PC-3 (cell line): Measurements from ENCODE around the gene RASL10B.

ENCODE experiments used
- EZH2 ChIP-seq: fragments of 300-600 bp; sonication (generic); IDR thresholded peaks from one replicate; pipeline ENCODE4 v1.6.1; 2017; ENCODE audit warnings: antibody characterized with exemption, mild to moderate bottlenecking, low read length; ENCODE audit not compliant: unreplicated experiment
- TF ChIP-seq, protein P1 (sequence below): fragments of 300-600 bp; sonication (generic); conservative IDR thresholded peaks from 2 replicates; pipeline ENCODE4 v1.5.1; 2017; ENCODE audit warnings: antibody characterized with exemption, low read depth, mild to moderate bottlenecking, low read length

DNA sequence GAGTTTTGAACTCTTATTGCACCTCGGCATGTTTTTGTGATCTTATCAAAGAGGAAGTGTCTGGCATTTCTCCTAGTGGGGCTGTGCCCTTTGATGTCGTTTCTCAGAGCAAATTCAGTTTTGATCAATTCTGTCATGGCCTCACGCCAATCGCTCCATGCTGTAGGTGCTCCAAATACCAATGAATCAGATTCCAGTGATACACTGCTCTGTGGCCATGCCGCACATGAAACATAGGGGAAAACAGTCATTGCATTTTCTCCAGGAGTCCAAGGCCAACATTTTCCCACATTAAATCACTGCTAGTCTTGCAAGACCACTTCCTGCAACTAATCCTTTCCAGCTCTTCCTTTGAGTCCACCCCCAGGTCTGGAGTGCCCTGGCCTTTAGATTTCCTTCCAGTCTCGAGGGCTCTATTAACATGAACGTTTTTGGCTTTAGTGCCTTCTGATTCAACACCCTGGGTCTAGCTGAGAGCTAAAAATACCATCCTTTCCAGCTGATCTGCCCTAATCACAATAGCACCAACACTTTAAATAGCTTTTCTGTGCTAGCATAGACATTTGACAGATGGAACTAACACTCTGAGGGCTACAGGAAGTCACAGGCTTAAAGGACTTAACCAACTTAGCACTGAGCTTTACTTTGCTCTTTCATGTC, 18.2 kb upstream of the RASL10B start:
- no peak for TF ChIP-seq EZH2
- TF ChIP-seq, protein P1, sequence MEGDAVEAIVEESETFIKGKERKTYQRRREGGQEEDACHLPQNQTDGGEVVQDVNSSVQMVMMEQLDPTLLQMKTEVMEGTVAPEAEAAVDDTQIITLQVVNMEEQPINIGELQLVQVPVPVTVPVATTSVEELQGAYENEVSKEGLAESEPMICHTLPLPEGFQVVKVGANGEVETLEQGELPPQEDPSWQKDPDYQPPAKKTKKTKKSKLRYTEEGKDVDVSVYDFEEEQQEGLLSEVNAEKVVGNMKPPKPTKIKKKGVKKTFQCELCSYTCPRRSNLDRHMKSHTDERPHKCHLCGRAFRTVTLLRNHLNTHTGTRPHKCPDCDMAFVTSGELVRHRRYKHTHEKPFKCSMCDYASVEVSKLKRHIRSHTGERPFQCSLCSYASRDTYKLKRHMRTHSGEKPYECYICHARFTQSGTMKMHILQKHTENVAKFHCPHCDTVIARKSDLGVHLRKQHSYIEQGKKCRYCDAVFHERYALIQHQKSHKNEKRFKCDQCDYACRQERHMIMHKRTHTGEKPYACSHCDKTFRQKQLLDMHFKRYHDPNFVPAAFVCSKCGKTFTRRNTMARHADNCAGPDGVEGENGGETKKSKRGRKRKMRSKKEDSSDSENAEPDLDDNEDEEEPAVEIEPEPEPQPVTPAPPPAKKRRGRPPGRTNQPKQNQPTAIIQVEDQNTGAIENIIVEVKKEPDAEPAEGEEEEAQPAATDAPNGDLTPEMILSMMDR = no peak
